Stimulated activated CD8-positive, alpha-beta memory T cell treated with anti-CD3 and anti-CD28 coated beads, Interleukin-15, amount 100 ng/mL, for 48 hours (primary cell): Measurements from ENCODE around the gene DCXR.
"Not testable (repeated sequence)": the region's sequence is repeated elsewhere in the genome, so short reads cannot be mapped to it uniquely, and the experiment has no call there.

ENCODE experiments used
- DNase-seq, 2 donors: peaks; one replicate each; pipeline ENCODE4 v3.0.0-alpha.2; 2020; ENCODE audit warnings: low read depth in 2 of 2

Gene DCXR

DNA sequence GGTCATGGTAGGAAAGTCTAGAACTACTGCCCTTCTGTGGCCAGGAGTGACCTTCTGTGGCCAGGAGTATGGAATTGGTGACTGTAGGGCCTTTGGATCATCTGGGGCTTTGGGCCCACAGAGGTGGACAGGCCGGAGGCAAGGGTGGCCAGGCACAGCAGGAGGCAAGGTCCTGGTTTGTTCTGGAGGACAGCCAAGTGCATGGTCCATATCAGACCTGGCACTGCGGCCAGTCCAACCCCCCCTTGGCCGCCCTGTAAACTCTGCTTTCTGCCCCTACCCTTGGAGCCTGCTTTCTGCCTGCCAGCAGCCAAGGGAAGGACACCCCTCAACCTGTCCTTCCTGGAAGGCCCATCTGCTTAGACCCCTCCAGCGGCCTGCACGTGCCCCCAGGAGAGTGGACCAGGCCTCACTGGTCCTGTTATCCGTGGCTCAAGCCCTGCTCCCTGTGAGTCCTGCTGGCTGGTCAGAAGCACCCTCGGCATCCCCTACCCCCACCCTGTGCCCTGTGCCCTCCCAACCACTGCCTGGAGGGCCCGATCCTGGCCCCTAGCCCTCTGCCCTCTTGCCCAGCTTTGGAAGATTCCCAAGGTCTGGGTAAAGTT, 2.3 kb upstream of the DCXR start:
- no peak for DNase-seq

DNA sequence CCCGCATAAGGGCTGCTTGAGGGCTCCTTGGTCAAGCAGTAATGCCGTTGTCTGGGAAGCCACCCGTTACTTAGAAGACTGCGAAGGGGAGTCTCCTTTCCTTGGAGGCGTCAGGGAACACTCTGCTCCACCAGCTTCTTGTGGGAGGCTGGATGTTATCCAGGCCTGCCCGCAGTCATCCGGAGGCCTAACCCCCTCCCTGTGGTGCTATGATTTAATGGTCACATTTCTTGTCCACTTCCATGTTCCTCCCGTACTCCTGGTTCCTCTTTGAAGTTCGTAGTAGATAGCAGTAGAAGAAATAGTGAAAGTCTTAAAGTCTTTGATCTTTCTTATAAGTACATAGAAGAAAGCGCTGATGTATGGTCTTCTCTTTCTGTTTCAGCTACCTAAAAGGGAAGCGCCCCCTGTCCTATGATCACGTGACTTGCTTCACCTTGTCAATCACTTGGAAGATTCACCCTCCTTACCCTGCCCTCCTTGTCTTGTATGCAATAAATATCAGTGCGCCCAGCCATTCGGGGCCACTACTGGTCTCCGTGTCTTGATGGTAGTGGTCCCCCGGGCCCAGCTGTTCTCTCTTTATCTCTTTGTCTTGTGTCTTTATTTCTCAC, 1.4 kb upstream of the DCXR start:
- DNase-seq = not testable (repeated sequence)

DNA sequence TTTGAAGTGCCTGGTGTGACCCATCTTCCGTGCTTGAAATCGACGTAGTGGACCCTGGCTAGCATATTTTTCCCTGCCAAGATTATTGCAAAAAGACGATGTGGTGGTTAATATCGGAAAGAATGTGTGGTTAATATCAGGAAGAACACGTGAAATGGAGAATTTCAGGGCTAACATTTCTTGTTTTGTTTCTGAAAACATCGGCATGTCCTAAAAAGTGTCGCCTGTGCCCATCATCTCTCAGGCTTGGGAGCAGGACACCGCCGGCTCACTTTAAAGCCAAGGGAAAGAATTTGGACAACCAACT, 345 bp upstream of the DCXR start:
- DNase-seq = no peak

DNA sequence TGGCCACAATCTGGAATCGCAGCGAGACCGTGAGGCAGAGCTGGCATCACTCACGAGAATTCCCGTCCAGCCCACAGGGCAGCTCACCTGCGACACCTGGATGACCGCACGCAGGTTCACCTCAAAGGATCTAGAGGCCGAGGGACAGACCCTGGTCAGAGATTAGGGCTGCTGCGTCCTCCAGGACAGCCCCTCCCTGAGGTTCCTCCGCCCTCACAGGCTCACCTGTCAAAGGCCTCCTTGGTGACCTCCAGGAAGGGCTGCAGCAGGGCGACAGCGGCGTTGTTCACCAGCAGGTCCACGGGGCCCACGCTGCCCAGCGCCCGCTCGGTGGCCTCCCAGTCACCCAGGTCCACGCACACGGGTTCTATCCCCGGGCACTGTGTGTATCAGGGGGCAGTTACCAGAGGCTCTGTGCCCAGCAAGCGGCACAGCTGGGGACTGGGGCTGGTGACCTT, 834 bp downstream of the DCXR start:
- no peak for DNase-seq

DNA sequence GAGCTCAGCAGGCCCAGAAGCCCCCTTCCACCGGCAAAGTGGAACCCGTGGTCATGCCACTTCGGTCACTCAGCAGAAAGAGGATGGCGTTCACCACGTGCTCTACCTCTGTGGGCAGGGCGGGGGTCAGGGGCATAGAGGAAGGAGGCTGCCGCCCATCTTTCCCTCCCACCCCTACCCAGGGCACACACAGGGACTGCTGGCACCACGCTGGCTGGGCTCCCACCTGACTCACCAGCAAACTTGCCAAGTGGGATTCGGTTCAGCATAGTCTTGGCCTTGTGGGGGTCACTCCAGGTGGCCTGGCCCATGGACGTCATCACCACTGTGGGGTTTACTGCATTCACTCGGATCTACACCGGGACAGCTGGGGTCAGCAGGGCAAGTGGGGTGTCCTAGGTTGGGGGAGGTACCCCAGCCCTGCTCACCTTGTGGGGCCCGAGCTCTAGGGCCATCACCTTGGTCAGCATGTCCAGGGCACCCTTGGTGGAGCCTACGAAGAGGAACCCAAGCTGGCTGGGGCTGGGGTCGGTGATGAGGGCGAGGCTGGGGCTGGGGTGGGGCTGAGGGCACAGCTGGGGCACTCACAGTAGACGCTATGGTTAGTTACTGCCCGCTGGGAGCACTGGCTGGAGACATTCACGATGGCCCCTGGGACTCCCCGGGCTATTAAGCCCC, 1.4 kb downstream of the DCXR start:
- DNase-seq = no peak

DNA sequence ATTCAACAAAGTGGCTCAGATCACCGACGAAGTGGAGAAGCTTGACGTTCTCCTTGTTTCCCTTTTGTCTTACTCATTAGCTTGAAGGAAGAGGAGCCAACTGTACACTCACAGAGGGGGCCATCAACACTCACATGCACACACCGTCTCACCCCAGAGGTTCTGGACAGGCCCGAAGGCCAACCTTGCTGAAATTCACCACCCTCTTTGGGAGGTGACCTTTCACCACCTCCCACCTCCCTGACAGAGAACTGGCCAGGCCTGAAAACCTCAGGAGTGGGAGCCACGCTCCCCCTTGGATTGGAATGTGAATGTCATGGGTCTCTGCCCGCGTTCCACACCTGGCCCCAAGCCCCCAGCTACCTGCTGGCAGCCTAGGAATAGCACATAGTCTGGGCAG, 2.0 kb downstream of the DCXR start:
- DNase-seq = no peak

DNA sequence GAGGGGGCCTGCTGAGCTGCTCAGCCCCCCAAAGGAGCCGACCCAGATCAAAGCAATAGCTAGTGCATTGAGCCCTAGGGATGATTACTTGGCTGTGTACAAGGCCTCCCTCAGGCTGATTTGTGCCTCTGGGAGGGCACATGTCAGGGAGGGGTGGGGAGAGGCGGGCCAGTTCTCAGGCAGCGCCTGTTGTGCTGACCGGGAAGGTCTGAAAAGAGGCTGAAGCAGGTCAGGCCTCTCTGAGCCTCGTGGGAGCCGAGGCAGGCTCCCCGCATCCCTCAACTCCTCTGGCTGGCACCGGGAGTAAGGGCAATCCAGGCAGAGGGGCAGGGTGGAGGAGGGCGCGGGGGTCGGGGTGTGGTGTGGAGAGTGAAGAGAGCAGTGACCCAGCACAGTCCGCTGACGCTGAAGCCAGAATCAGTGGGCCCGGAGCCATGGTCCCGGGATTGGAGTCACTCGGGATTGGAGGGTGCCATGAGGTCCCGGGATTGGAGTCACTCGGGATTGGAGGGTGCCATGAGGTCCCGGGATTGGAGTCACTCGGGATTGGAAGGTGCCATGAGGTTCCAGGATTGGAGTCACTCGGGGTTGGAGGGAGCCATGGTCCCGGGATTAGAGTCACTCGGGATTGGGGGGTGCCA, 3.0 kb downstream of the DCXR start:
- DNase-seq = no peak

DNA sequence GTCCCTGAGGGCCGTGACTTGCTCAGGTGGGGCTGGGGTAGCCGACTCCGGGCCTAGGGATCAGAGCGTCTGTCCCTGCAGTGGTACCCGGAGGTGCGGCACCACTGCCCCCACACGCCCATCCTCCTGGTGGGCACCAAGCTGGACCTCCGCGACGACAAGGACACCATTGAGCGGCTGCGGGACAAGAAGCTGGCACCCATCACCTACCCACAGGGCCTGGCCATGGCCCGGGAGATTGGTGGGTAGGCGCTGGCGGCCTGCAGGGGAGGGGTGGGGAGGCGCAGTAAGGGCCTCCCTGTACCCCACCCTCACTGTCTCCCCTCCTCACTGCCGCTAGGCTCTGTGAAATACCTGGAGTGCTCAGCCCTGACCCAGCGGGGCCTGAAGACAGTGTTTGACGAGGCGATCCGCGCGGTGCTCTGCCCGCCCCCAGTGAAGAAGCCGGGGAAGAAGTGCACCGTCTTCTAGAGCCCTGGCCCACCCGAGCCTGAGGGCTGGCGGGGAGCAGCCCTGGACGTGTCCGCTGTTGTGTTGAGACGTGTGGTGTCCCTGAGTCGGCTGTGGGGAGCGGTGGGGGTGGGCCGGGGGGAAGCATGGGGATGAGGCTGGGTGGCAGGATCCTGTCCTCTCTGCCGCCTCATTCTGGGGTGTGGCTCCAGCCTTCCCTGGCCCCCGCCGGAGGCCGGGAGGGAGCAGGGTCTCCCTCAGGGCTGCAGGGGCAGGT, 4.0 kb downstream of the DCXR start:
- DNase-seq = no peak

DNA sequence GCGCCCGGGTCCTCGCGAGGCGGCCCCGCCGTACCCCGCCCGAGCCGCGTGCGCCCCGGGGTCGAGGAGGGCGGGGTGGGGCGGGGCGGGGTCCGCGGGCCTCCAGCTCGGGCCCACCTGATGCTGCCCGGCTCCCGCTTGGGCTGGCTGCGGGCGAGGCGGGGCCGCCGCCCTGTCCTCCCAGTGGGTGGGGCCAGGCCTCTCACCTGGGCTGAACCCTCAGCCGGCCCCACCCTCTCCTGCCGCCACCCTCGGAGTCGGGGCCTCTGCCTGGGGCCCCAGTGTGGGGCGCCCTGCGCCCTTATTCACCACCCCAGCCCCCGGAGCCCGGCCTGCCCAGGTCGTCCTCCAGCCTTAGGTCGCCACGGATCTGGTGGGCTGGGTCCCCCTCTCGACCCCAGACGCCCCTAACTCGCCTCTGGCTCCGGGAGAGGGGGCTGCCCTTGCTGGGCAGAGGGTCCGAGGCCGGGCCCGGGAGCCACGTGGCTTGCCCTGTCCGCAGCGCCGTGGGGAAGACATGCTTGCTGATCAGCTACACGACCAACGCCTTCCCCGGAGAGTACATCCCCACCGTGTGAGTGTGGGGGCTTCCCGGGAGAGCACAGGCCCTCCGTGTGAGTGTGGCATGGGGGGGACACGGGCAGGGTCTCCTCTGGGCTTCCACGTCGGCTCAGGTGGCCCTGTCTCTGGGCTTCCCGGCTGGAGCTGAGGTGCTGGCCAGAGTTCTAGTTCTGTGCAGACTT, 5.4 kb downstream of the DCXR start:
- peak in 1 of 2 donors; percentile 46 for DNase-seq

DNA sequence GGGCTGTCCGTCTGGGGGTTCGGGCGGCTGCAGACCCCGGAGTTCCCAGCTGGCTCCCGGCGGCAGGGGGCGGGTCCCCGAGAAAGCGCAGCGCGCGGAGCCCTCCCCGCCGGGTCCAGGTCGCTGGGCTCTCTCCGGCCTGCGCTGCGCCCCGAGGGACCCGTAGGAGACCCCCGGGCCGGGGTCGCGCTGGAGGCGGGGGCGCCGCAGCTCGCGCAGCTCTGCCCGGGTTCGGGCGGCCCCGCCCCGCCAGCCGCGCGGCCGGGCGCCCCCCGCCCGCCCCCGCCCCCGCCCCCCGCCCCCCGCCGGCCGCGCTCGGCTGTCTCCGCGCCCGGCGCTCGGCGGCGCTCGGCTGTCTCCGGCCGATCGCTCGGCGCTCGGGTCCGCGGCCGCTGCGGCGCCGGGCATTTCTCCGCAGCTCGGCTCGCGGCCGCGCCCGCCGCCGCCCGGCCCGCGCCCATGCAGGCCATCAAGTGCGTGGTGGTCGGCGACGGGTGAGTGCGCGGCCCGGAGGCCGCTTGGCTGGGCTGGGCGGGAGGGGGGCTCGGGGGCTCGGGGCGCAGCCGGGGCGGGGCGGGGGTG, 6.1 kb downstream of the DCXR start, which contains the start of gene RAC3:
RAC3 (plus strand) TSS at position 376 of the 582 bp plus-strand sequence; CDS start at position 460, 84 bp downstream.
- DNase-seq = no peak

DNA sequence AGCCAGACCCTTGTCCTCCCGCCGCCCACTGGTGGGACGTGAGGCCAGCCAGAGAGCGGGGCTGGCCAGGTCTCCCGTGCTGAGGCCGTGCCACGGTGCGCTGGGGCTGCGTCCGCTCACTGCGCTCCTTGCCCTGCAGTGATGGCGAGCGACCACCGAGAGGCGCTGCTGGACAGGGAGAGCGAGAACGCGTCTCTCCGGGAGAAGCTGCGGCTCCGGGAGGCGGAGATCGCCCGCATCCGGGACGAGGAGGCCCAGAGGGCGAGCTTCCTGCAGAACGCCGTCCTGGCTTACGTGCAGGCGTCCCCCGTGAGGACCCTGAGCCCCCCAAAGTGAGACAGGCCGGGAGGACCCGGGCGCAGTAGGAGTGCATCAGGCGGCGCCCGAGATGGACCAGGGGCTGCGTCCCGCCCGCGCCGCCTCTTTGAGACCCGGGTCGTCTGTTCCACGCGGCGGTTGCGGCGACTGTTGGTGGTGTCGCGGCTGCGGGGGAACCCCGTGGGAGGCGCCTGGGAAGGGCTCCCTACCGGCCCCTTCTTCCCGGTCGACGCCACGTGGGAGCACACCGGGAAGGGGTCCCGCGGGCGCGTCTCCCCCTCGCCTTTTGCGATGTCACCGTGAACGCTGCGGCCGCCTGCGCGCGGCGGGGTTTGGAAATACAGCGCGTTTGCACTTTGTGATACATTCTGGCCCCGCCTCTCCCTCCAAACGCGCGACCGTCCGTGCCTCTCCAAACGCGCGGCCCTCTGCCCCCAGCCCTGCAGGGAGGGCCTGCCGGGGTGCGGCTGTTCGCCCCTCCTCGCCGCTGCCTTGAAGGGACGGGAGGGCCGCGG, 6.8 kb downstream of the DCXR start:
- peak; percentile 70 to 72 for DNase-seq

DNA sequence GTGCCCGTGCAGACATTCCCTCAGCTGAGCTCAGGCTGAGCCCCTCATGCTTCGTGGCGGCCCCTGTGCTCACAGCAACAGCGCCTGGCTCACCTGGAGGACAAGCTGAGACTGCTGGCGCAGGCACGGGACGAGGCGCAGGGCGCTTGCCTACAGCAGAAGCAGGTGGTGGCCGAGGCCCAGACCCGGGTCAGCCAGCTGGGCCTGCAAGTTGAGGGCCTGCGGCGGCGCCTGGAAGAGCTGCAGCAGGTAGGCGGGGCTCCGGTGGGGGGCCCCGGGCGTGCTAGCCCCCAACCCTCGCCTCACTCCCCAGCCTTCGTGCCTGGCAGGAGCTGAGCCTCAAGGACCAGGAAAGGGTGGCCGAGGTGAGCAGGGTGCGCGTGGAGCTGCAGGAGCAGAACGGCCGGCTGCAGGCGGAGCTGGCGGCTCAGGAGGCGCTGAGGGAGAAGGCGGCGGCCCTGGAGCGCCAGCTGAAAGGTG, 7.5 kb downstream of the DCXR start:
- no peak for DNase-seq

DNA sequence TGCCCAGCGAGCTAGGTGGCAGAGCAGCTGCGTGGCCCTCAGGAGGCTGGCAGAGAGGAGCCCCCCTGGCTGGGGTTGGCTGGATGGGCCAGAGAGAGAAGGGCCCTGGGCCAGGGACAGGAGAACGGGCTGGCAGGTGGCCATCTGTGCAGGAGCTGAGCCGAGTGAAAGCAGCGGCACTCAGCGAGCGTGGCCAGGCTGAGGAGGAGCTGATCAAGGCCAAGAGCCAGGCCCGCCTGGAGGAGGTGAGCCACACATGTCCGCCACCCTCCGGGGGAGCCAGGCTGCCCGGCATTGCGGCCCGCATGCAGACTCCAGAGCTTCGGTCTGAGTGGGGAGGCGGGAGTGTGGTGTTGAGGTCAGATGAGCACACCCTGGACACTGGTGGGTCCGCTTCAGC, 8.1 kb downstream of the DCXR start:
- DNase-seq = no peak

DNA sequence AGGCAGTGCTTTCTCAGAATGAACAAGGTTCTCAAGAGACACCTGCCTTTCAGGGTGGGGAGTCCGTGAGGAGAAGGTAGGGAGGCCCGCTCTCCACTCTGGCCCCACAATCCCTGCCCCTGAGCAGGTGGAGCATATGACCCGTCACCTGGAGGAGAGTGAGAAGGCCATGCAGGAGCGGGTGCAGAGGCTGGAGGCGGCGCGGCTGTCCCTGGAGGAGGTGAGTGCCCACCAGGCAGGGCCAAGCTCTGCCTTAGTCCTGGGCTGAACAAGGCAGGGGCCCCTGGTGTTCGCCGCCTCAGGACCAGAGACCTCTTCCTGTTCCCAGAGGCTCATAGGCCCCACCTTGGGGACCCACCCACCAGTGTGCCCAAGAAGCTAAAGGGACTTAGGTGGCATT, 8.5 kb downstream of the DCXR start:
- no peak for DNase-seq

DNA sequence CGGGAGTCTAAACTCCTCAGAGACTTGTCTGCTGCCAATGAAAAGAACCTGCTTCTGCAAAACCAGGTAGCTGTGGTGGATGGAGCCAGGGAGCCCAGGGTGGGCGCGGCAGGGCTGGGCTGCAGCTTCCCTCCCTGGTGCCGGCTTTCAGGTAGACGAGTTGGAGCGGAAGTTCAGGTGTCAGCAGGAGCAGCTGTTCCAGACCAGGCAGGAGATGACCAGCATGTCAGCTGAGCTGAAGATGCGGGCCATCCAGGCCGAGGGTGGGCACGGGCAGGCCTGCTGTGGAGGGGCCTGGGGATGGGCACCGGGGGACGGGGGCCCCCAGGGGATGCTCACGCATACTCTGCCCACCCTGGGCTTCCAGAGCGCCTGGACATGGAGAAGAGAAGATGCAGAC, 9.3 kb downstream of the DCXR start:
- DNase-seq = no peak

DNA sequence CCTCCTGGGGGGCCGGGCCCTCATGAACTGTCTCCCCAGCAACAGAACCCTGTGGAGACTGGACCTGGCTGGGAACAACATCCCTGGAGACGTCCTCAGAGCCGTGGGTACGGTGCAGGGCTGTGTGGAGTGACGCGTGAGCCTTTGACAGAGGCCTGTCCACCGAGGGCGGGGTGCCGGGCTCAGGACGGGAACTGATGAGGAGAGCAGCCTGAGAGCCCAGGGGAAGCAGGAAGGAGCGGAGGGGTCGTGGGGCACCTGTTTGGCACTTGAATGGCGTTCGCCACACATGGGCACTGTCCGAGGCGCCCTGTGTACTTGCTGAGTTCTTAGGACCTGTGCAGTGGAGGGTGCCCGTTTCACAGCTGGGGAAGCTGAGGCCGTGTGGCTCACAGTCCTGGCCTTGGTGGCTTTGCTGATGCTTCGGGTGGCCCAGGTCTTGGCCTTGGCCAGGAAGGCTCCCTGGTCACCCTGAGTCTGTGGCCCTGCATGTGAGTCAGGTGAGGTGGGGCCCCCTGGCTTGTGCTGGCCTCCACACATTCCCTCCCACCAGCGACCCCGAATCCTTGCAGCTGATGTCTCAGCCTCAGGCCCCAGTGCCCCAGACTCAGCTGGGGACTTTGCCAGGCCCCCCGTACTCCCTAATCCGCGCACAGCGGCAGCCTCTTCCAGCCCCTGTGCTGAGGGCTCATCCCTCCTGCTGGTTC, 11.9 kb downstream of the DCXR start:
- DNase-seq = no peak

DNA sequence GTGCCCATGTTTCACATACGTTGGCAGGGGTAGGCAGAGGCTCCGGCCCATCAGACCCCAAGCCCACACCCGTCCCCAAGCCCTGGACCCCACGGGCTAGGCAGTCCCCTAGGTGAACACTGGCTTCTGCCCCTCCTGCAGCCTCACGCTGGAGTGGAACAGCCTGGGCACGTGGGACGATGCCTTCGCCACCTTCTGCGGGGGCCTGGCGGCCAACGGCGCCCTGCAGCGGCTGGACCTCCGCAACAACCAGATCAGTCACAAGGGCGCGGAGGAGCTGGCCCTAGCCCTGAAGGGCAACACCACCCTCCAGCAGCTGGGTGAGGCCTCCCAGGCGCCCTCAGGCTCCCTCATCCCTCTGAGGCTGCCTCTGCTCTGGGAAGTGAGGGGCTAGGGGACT, 12.6 kb downstream of the DCXR start:
- DNase-seq = no peak

DNA sequence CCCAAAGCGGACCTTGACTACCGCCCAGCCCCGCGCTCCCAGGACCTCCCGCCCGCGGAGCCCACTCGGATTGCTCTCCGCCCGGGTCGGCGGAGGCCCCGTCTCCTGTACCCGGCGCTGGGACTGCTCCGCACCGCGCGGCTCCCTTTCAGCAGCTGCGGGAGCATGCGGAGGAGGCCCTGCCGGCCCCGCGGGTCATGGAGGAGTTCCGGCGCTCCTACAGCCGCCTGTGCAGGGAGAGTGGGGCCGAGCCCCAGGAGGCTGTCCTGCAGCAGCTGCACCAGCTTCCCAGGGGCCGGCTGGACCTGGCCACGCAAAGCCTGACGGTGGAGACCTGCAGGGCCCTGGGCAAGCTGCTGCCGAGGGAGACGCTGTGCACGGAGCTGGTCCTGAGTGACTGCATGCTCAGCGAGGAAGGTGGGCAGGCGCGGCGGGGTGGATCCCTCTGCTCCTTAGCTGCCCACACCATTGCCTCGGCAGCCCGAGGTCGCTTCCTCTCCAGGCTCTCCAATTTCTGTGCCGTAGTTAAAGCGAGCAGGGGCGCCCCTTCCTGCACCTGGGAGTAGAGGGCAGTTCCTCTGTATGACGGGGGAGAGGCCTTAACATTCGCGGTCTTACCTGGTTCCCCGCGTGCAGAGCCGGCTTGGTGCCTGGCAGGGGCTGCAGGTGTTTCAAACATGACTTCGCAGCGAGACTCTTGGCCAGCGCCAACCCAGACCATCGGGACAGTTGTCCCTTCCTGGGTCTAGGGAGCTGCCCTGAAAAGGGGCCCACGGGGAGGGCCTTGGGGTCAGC, 13.9 kb downstream of the DCXR start:
- DNase-seq = no peak
